ENCODE results near the gene ABCB11.
"Not testable (repeated sequence)": the region's sequence is repeated elsewhere in the genome, so short reads cannot be mapped to it uniquely, and the experiment has no call there.

ABCB11 gene

GRCh38 chr2:169041594-169041993 lies 10.5 kb upstream of the ABCB11 start:
- no peak for DNase-seq

GRCh38 chr2:169039702-169040101 lies 8.6 kb upstream of the ABCB11 start:
- DNase-seq: no peak

GRCh38 chr2:169038338-169038757 lies 7.2 kb upstream of the ABCB11 start:
- DNase-seq: no peak

- no peak for DNase-seq
Measured at GRCh38 chr2:169036736-169037440, 5.8 kb upstream of the ABCB11 start.

GRCh38 chr2:169035887-169036286 lies 4.8 kb upstream of the ABCB11 start:
- no peak for DNase-seq

- DNase-seq: no peak
Measured at GRCh38 chr2:169034984-169035544, 3.9 kb upstream of the ABCB11 start.

GRCh38 chr2:169034256-169034655 lies 3.1 kb upstream of the ABCB11 start:
- no peak for DNase-seq

GRCh38 chr2:169029341-169029740 lies 1.8 kb downstream of the ABCB11 start:
- no peak for DNase-seq

GRCh38 chr2:169027234-169027633 lies 3.9 kb downstream of the ABCB11 start:
- no peak for DNase-seq

- no peak for DNase-seq
Measured at GRCh38 chr2:169026056-169026455, 5.1 kb downstream of the ABCB11 start.

- no peak for DNase-seq
Measured at GRCh38 chr2:169023161-169023560, 8.0 kb downstream of the ABCB11 start.

GRCh38 chr2:169018390-169018789 lies 12.7 kb downstream of the ABCB11 start:
- DNase-seq: no peak

GRCh38 chr2:169015943-169016342 lies 15.2 kb downstream of the ABCB11 start:
- no peak for DNase-seq

- no peak for DNase-seq
Measured at GRCh38 chr2:169014780-169015179, 16.3 kb downstream of the ABCB11 start.

GRCh38 chr2:169013628-169014026 lies 17.5 kb downstream of the ABCB11 start:
- DNase-seq: no peak

GRCh38 chr2:169012812-169013627 lies 18.1 kb downstream of the ABCB11 start:
- no peak for DNase-seq

GRCh38 chr2:169012191-169012792 lies 18.8 kb downstream of the ABCB11 start:
- not testable (repeated sequence) for DNase-seq

GRCh38 chr2:169011698-169012097 lies 19.4 kb downstream of the ABCB11 start:
- DNase-seq: no peak

GRCh38 chr2:169010633-169011460 lies 20.3 kb downstream of the ABCB11 start:
- no peak for DNase-seq

GRCh38 chr2:169009865-169010579 lies 21.1 kb downstream of the ABCB11 start:
- DNase-seq: no peak

GRCh38 chr2:169007941-169008340 lies 23.2 kb downstream of the ABCB11 start:
- DNase-seq: no peak

GRCh38 chr2:169007356-169007755 lies 23.8 kb downstream of the ABCB11 start:
- DNase-seq: no peak
